SU-DHL-6 (cell line): ENCODE data around the gene RPS6KA2.

Experiments used
- H2AFZ ChIP-seq: fragments of 200-600 bp; sonication (generic); 2 replicates; pipeline ENCODE4 v1.6.1; 2014; ENCODE audit warnings: low read depth, mild to moderate bottlenecking, moderate library complexity, mixed read lengths, antibody characterized with exemption, low read length; ENCODE audit not compliant: severe bottlenecking
- H3F3A ChIP-seq: fragments of 200-600 bp; shearing (Covaris generic); 2 replicates; pipeline ENCODE4 v1.6.0; 2016; ENCODE audit warnings: antibody characterized with exemption, mild to moderate bottlenecking; ENCODE audit not compliant: insufficient read depth
- H3K27ac ChIP-seq: fragments of 200-600 bp; sonication (generic); 2 replicates; pipeline ENCODE4 v1.5.1; 2016; ENCODE audit warnings: low read depth, mild to moderate bottlenecking, low read length, moderate library complexity, mixed read lengths
- H3K27me3 ChIP-seq: fragments of 200-600 bp; sonication (generic), shearing (Covaris generic); 2 replicates; pipeline ENCODE4 v1.6.0; 2014; ENCODE audit warnings: mild to moderate bottlenecking, low read length
- H3K36me3 ChIP-seq: fragments of 200-600 bp; sonication (generic); 2 replicates; pipeline ENCODE4 v1.6.1; 2014; ENCODE audit warnings: mild to moderate bottlenecking, low read length, mixed read lengths
- H3K4me2 ChIP-seq: fragments of 300-600, 200-600 bp; shearing (Covaris generic), sonication (generic); 2 replicates; pipeline ENCODE4 v1.6.0; 2014; ENCODE audit warnings: low read length, low read depth, mild to moderate bottlenecking; ENCODE audit not compliant: poor library complexity, severe bottlenecking
- H3K4me3 ChIP-seq: fragments of 200-600 bp; sonication (generic); 2 replicates; pipeline ENCODE4 v1.5.1; 2014; ENCODE audit warnings: antibody characterized with exemption, low read length, mild to moderate bottlenecking, mixed read lengths; ENCODE audit not compliant: insufficient read depth, poor library complexity, severe bottlenecking
- H3K79me2 ChIP-seq: fragments of 200-600 bp; sonication (generic); 2 replicates; pipeline ENCODE4 v1.6.1; 2014; ENCODE audit warnings: mild to moderate bottlenecking, low read length, moderate library complexity; ENCODE audit not compliant: insufficient read depth
- H3K9ac ChIP-seq: fragments of 200-600 bp; sonication (generic); 2 replicates; pipeline ENCODE4 v1.7.0; 2014; ENCODE audit warnings: mild to moderate bottlenecking, low read length
- H3K9me2 ChIP-seq: fragments of 200-600 bp; sonication (generic); replicated peaks from 2 replicates; pipeline ENCODE4 v1.6.1; 2014; ENCODE audit warnings: low read length; ENCODE audit not compliant: insufficient read depth
- H3K9me3 ChIP-seq: fragments of 200-600 bp; sonication (generic); 2 replicates; pipeline ENCODE4 v1.6.1; 2014; ENCODE audit warnings: low read length, mixed read lengths; ENCODE audit not compliant: insufficient read depth
- H4K20me1 ChIP-seq: fragments of 200-600 bp; sonication (generic); 2 replicates; pipeline ENCODE4 v1.6.1; 2014; ENCODE audit warnings: low read depth, mild to moderate bottlenecking, antibody characterized with exemption, low read length, moderate library complexity, mixed read lengths
- EZH2phosphoT487 ChIP-seq: fragments of 200-600 bp; sonication (generic), shearing (Covaris generic); conservative IDR thresholded peaks from 2 replicates; pipeline ENCODE4 v1.6.1; 2018; ENCODE audit warnings: mild to moderate bottlenecking, antibody characterized with exemption, low read length, moderate library complexity, mixed read lengths
- TF ChIP-seq, protein P1 (sequence below): fragments of 200-600 bp; sonication (generic); IDR thresholded peaks from one replicate; pipeline ENCODE4 v1.5.1; 2017; ENCODE audit warnings: antibody characterized with exemption, mild to moderate bottlenecking, low read length, moderate library complexity; ENCODE audit not compliant: insufficient read depth, poor library complexity, severe bottlenecking

Gene RPS6KA2

DNA sequence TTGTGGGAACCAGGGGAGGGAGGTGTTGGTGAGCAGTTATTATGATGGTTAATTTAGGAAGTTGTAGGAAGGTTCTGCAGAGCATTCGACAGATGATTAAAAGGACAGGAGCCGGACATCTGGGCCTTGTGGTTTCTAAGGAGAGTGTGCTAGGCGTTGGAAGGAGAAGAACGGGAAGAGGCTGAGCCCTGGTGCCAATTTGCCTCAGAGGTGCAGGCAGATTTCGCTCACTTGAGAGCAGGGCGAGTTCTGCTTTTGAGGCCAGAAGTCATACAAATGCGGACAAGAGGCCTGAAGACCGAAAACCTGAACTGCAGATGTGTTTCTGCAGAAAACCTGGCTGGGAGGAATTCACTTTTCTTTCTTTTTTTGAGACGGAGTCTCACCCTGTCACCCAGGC is 30.5 kb upstream of the RPS6KA2 start:
- no peak overlapping the region for H3K9ac ChIP-seq
- H3K79me2 ChIP-seq: no peaks in the 10 kb centered on the region
- no peaks in the 10 kb centered on the region for H3K27me3 ChIP-seq
- H4K20me1 ChIP-seq: no peaks in the 10 kb centered on the region
- no peaks in the 10 kb centered on the region for H3F3A ChIP-seq
- TF ChIP-seq, protein P1, sequence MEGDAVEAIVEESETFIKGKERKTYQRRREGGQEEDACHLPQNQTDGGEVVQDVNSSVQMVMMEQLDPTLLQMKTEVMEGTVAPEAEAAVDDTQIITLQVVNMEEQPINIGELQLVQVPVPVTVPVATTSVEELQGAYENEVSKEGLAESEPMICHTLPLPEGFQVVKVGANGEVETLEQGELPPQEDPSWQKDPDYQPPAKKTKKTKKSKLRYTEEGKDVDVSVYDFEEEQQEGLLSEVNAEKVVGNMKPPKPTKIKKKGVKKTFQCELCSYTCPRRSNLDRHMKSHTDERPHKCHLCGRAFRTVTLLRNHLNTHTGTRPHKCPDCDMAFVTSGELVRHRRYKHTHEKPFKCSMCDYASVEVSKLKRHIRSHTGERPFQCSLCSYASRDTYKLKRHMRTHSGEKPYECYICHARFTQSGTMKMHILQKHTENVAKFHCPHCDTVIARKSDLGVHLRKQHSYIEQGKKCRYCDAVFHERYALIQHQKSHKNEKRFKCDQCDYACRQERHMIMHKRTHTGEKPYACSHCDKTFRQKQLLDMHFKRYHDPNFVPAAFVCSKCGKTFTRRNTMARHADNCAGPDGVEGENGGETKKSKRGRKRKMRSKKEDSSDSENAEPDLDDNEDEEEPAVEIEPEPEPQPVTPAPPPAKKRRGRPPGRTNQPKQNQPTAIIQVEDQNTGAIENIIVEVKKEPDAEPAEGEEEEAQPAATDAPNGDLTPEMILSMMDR: no peak
- no peak for TF ChIP-seq EZH2phosphoT487
- no peak overlapping the region for H3K4me2 ChIP-seq
- no peak overlapping the region for H3K27ac ChIP-seq
- H3K36me3 ChIP-seq: no peaks in the 10 kb centered on the region
- no peaks in the 10 kb centered on the region for H3K9me2 ChIP-seq
- H3K9me3 ChIP-seq: no peaks in the 10 kb centered on the region
- H2AFZ ChIP-seq: no peak overlapping the region
- H3K4me3 ChIP-seq: no peak overlapping the region

DNA sequence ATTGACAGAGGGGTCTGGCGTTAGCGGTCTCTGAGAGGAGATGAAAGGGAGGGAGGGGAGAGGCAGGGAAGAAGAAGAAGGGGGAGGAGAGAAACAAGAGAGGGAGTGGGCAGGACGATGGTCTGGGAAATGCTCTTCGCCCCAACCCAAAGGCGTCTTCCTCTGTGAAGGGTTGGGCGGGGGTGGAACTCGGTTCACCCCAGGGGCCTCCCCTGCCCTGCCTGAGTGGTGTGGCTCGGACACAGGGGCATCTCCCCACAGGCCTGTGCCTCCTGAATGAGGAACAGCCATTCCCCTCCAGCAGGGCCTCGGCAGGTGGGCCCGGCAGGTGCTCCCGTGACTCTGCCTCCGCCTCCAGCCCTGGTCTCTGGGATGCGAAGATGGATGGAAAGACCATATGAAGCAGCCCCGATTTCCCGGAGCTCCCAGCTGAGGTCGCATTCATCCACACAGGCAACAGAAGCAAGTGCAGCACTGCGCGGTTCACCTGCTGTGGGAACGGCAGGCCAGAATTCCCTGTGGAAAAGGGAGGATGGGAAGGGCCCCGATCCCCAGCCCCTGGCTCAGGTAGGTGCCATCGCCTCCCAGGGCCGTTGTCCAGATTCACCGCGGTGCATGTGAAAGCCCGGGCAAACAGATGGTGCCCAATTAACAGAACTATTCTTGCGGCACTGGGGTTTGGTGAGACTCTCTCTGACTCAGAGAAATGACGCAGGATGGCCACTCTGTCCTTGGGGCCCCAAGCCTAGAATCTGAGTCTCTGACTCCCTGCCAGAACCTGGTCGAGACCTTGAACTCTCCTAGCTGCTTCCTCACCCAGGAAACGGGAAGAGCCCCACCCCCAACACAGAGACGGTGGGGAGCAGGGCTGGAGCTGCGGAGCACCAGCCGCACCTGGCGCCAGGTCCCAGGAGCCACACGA is 29.4 kb upstream of the RPS6KA2 start:
- Histone ChIP-seq H3K4me2 (no peak overlapping the region), H3F3A (no peaks in the 10 kb centered on the region), H3K27ac (no peak overlapping the region), H3K9ac (no peak overlapping the region), H2AFZ (no peak overlapping the region), H3K4me3 (no peak overlapping the region), H3K27me3 (no peaks in the 10 kb centered on the region; the same call in 1 of the 2 replicates), H3K36me3 (no peaks in the 10 kb centered on the region), H4K20me1 (no peaks in the 10 kb centered on the region), H3K9me2 (no peaks in the 10 kb centered on the region), H3K9me3 (no peaks in the 10 kb centered on the region), H3K79me2 (no peaks in the 10 kb centered on the region)
- TF ChIP-seq, protein P1: no peak
- TF ChIP-seq EZH2phosphoT487: no peak

DNA sequence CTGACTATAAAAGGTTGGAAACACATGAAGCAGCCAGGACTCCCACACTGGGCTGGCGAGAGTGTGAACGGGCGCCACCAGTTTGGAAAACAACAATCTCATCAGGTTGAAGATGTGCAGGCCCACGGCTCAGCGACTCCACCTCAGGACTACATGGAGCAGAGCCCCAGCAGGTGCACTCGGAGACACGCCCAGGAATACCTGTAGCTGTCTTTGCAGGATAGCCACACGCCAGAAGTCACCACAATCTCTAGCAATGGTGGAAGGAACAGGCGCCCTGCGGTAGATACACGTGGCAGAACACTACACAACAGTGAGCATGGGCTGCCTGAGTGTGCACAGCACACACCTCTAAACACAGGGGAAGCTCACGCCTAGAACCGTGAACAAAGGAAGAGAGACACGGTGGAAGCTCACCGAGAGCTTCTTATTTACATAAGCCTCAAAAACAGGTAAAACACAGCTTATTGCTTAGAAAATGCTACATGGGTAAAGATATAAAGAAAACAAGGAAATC is 28.7 kb upstream of the RPS6KA2 start:
- H3K79me2 ChIP-seq: no peaks in the 10 kb centered on the region
- no peak overlapping the region for H2AFZ ChIP-seq
- no peak overlapping the region for H3K4me2 ChIP-seq
- no peaks in the 10 kb centered on the region for H3K36me3 ChIP-seq
- H3K27me3 ChIP-seq: no peaks in the 10 kb centered on the region; the same call in 1 of the 2 replicates
- no peaks in the 10 kb centered on the region for H3F3A ChIP-seq
- no peak for TF ChIP-seq EZH2phosphoT487
- H3K27ac ChIP-seq: no peak overlapping the region
- no peaks in the 10 kb centered on the region for H3K9me3 ChIP-seq
- no peaks in the 10 kb centered on the region for H3K9me2 ChIP-seq
- no peaks in the 10 kb centered on the region for H4K20me1 ChIP-seq
- H3K4me3 ChIP-seq: no peak overlapping the region
- no peak overlapping the region for H3K9ac ChIP-seq

DNA sequence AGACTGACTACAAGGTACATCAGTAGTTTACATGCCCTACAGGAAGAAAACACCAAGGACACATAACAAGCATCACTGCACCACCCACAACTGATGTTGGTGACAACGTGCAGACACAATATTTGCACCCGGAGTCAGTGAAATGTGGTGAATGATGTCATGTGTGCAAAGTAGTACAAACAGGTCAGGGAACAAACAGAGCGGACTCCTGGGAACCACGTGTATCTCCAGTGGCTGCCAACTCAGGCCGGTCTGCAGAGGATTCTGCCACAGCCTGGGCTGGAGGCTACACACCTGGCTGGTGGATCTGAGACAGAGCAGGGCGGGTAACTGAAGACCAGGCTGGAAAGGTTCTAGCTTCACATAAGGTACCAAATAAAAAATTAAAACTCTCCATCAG is 28.2 kb upstream of the RPS6KA2 start:
- H3K9ac ChIP-seq: no peak overlapping the region
- H3K36me3 ChIP-seq: no peaks in the 10 kb centered on the region
- H2AFZ ChIP-seq: no peak overlapping the region
- no peak for TF ChIP-seq EZH2phosphoT487
- TF ChIP-seq, protein P1: no peak
- H4K20me1 ChIP-seq: no peaks in the 10 kb centered on the region
- H3K4me2 ChIP-seq: no peak overlapping the region
- no peaks in the 10 kb centered on the region; the same call in 1 of the 2 replicates for H3K27me3 ChIP-seq
- no peak overlapping the region for H3K27ac ChIP-seq
- H3K9me2 ChIP-seq: no peaks in the 10 kb centered on the region
- no peaks in the 10 kb centered on the region for H3K79me2 ChIP-seq
- H3K9me3 ChIP-seq: no peaks in the 10 kb centered on the region
- no peaks in the 10 kb centered on the region for H3F3A ChIP-seq
- no peak overlapping the region for H3K4me3 ChIP-seq
